Motor neuron (in vitro differentiated cells): ENCODE results near the gene DUOXA1. TPM values are rescaled to one million over a fixed set of nuclear protein-coding genes. Genes with fewer than 3 reads are reported as not detected.
"Not testable (repeated sequence)": the region's sequence is repeated elsewhere in the genome, so short reads cannot be mapped to it uniquely, and the experiment has no call there.

Experiments used
- ATAC-seq, 8 experiments: fragments of 200-7000 bp; cut with Tn5 transposase; replicated peaks in 6 of 8; 2 replicates each; pipeline ENCODE4 v1.8.0; 2021; ENCODE audit warnings: mild to moderate bottlenecking in 8 of 8, moderate library complexity in 8 of 8
- H3K27ac ChIP-seq, 2 donors: fragments of 250-450 bp; sonication (Bioruptor Pico); 2 replicates each; pipeline ENCODE4 v1.9.0; 2021; ENCODE audit warnings: antibody characterized with exemption in 2 of 2, mild to moderate bottlenecking in 2 of 2, moderate library complexity in 1 of 2
- H3K4me1 ChIP-seq, 2 donors: fragments of 250-450 bp; sonication (Bioruptor Pico); replicated peaks in 1 of 2; 2 replicates each; pipeline ENCODE4 v1.6.1; 2021; ENCODE audit warnings: antibody characterized with exemption in 2 of 2, mild to moderate bottlenecking in 2 of 2, moderate library complexity in 1 of 2
- H3K4me3 ChIP-seq, 5 donors: fragments of 250-450 bp; sonication (Bioruptor Pico); 2 replicates each; pipeline ENCODE4 v1.9.0; 2021; ENCODE audit warnings: antibody characterized with exemption in 5 of 5, mild to moderate bottlenecking in 5 of 5, moderate library complexity in 4 of 5
- WGBS, 10 experiments: fragments of 450-650 bp; shearing (Covaris generic); methylation state at CpG; one replicate each; pipeline ENCODE4 v1.0.0; 2022; 5-methylcytosine and 5-hydroxymethylcytosine counted together
- in situ Hi-C, 9 experiments: fragments of 400-800 bp; cut with MboI; loops; one replicate each; pipeline ENCODE4 v1.15.0; 2021; ENCODE audit warnings: low sequenced_read_pairs in 9 of 9, low pct_unique_long_range_greater_than_20kb in 2 of 9; ENCODE audit not compliant: unreplicated experiment in 9 of 9
- total RNA-seq, 8 experiments: library from RNA; unstranded; fragments of 300-600 nt; gene quantifications; 2 replicates each; pipeline versions ENCODE4 v1.2.3 to v1.2.4, GENCODE V29; 2022

The DUOXA1 gene
- total RNA-seq, 8 experiments from 2014 or later, result 0.05 to 3.3 (median 0.48) TPM; not detected in 2

- H3K4me3 ChIP-seq, result not testable (repeated sequence)
Measured at GRCh38 chr15:45135705-45136377, 6.2 kb upstream of the DUOXA1 start.

GRCh38 chr15:45134682-45135604, 5.3 kb upstream of the DUOXA1 start:
- peak overlapping the region in 3 of 5 donors; percentile 2 to 26 (median 21) for H3K4me3 ChIP-seq
- H3K27ac ChIP-seq, result no peak overlapping the region
- ATAC-seq, result peak in 6 of 8 experiments; percentile 67 to 86 (median 78)
- WGBS, 10 experiments, result 0 to 33% (median 19%) methylated on average over 1 to 7 of the region's 57 CpGs; no CpG with 5 or more reads in 5 of the 10 experiments
- peaks cover 0 to 4% of the 10 kb centered on the region in 2 donors for H3K4me1 ChIP-seq
- in situ Hi-C loops, result no loop called here

More at GRCh38 chr15:45135705-45136377, 6.2 kb upstream of the DUOXA1 start:
- WGBS, 10 experiments, result no CpG with 5 or more reads among the region's 37 CpGs
- H3K4me1 ChIP-seq, in situ Hi-C loops, H3K27ac ChIP-seq: not testable (repeated sequence)
- peak in 3 of 8 experiments; percentile 16 to 36 (median 24) for ATAC-seq

- no peak overlapping the region for H3K27ac ChIP-seq
- H3K4me3 ChIP-seq, result no peak overlapping the region
- no peak for ATAC-seq
- WGBS, 10 experiments, result 40 to 100% (median 81%) methylated on average over 1 to 5 of the region's 7 CpGs; no CpG with 5 or more reads in 3 of the 10 experiments
- H3K4me1 ChIP-seq, result peaks cover 0 to 4% of the 10 kb centered on the region in 2 donors
- in situ Hi-C loops, result no loop called here
Measured at GRCh38 chr15:45134046-45134445, 4.4 kb upstream of the DUOXA1 start.

- WGBS, 10 experiments, result 0 to 89% (median 43%) methylated on average over 1 to 4 of the region's 5 CpGs; no CpG with 5 or more reads in 4 of the 10 experiments
- H3K27ac ChIP-seq, result no peak overlapping the region
- in situ Hi-C loops, result no loop called here
- no peak overlapping the region for H3K4me3 ChIP-seq
- peaks cover 0 to 4% of the 10 kb centered on the region in 2 donors for H3K4me1 ChIP-seq
- ATAC-seq, result no peak
Measured at GRCh38 chr15:45133561-45133920, 3.9 kb upstream of the DUOXA1 start.

GRCh38 chr15:45132844-45133560, 3.3 kb upstream of the DUOXA1 start:
- Histone ChIP-seq H3K27ac (no peak overlapping the region), H3K4me1 (peaks cover 0 to 4% of the 10 kb centered on the region in 2 donors), H3K4me3 (no peak overlapping the region)
- WGBS, 10 experiments, result 33 to 100% (median 80%) methylated on average over 1 to 3 of the region's 3 CpGs; no CpG with 5 or more reads in 5 of the 10 experiments
- in situ Hi-C loops, result no loop called here
- ATAC-seq, result peak in 2 of 8 experiments; percentile 47 to 48

GRCh38 chr15:45131510-45131909, 1.8 kb upstream of the DUOXA1 start:
- in situ Hi-C loops, result no loop called here
- 63 to 86% (median 74%) methylated on average over 2 to 3 of the region's 3 CpGs; no CpG with 5 or more reads in 4 of the 10 experiments for WGBS, 10 experiments
- ATAC-seq, result no peak
- H3K27ac ChIP-seq, result no peak overlapping the region
- H3K4me3 ChIP-seq, result no peak overlapping the region
- H3K4me1 ChIP-seq, result peaks cover 0 to 4% of the 10 kb centered on the region in 2 donors

GRCh38 chr15:45130291-45131000, 767 bp upstream of the DUOXA1 start:
- no peak for ATAC-seq
- 20 to 83% (median 80%) methylated on average over 1 to 3 of the region's 7 CpGs; no CpG with 5 or more reads in 3 of the 10 experiments for WGBS, 10 experiments
- peaks cover 0 to 4% of the 10 kb centered on the region in 2 donors for H3K4me1 ChIP-seq
- no peak overlapping the region for H3K27ac ChIP-seq
- in situ Hi-C loops, result no loop called here
- H3K4me3 ChIP-seq, result no peak overlapping the region

GRCh38 chr15:45128971-45129639, 574 bp downstream of the DUOXA1 start:
- Histone ChIP-seq H3K4me3 (peak overlapping the region in 1 of 5 donors; percentile 6), H3K27ac (no peak overlapping the region), H3K4me1 (no peaks in the 10 kb centered on the region)
- WGBS, 10 experiments, result 0 to 26% (median 0%) methylated on average over 1 to 6 of the region's 47 CpGs; no CpG with 5 or more reads in 7 of the 10 experiments
- in situ Hi-C loops, result no loop called here
- peak in 5 of 8 experiments; percentile 3 to 24 (median 6) for ATAC-seq

GRCh38 chr15:45126535-45127158, 3.0 kb downstream of the DUOXA1 start:
- ATAC-seq, result peak in 1 of 8 experiments; percentile 7
- Histone ChIP-seq H3K4me3 (no peak overlapping the region), H3K4me1 (no peaks in the 10 kb centered on the region), H3K27ac (no peak overlapping the region)
- in situ Hi-C loops, result no loop called here
- WGBS, 10 experiments, result 21 to 67% (median 37%) methylated on average over 1 to 2 of the region's 2 CpGs

- Histone ChIP-seq H3K4me1 (no peaks in the 10 kb centered on the region), H3K4me3 (no peak overlapping the region), H3K27ac (no peak overlapping the region)
- in situ Hi-C loops, result no loop called here
- ATAC-seq, result no peak
Measured at GRCh38 chr15:45123397-45123796, 6.3 kb downstream of the DUOXA1 start.

- H3K4me3 ChIP-seq, result no peak overlapping the region
- in situ Hi-C loops, result no loop called here
- H3K4me1 ChIP-seq, result peaks cover 0 to 2% of the 10 kb centered on the region in 2 donors
- ATAC-seq, result no peak
- no peak overlapping the region for H3K27ac ChIP-seq
- WGBS, 10 experiments, result 41 to 100% (median 52%) methylated on average over 2 to 4 of the region's 7 CpGs; no CpG with 5 or more reads in 6 of the 10 experiments
Measured at GRCh38 chr15:45122719-45123118, 7.0 kb downstream of the DUOXA1 start.
